ES-I3 (cell line): ENCODE measurements around the gene PSMD8.

Source experiments
- H3K36me3 ChIP-seq: 2 replicates; pipeline ENCODE4 v1.6.1; 2013; ENCODE audit warnings: mild to moderate bottlenecking, low read length, control low read depth, moderate library complexity; ENCODE audit not compliant: insufficient read depth
- H3K4me1 ChIP-seq: 2 replicates; pipeline ENCODE4 v1.6.1; 2013; ENCODE audit warnings: mild to moderate bottlenecking, control low read depth, low read length; ENCODE audit not compliant: insufficient read depth
- H3K9ac ChIP-seq: 2 replicates; pipeline ENCODE4 v1.6.1; 2013; ENCODE audit warnings: low read depth, mild to moderate bottlenecking, low read length, moderate library complexity
- H3K9me3 ChIP-seq: 2 replicates; pipeline ENCODE4 v1.6.1; 2013; ENCODE audit warnings: mild to moderate bottlenecking, low read length, moderate library complexity; ENCODE audit not compliant: control insufficient read depth, insufficient read depth

The PSMD8 gene

GRCh38 chr19:38373907-38374331 is 452 bp upstream of the PSMD8 start:
- peaks cover 7% of the 10 kb centered on the region for H3K4me1 ChIP-seq
- H3K9ac ChIP-seq: peak overlapping the region; percentile 54
- H3K36me3 ChIP-seq: no peaks in the 10 kb centered on the region; the same call in 1 of the 2 replicates
- no peaks in the 10 kb centered on the region for H3K9me3 ChIP-seq

GRCh38 chr19:38375098-38375493 is 725 bp downstream of the PSMD8 start:
- peaks cover 7% of the 10 kb centered on the region for H3K4me1 ChIP-seq
- H3K9me3 ChIP-seq: no peaks in the 10 kb centered on the region
- peaks cover 4% of the 10 kb centered on the region; the same call in 1 of the 2 replicates for H3K36me3 ChIP-seq

GRCh38 chr19:38375748-38376147 is 1.4 kb downstream of the PSMD8 start:
- Histone ChIP-seq H3K4me1 (peaks cover 7% of the 10 kb centered on the region), H3K9ac (peak overlapping the region; percentile 85), H3K9me3 (no peaks in the 10 kb centered on the region), H3K36me3 (peaks cover 4% of the 10 kb centered on the region; the same call in 1 of the 2 replicates)

More at GRCh38 chr19:38375098-38375493, 725 bp downstream of the PSMD8 start:
- peak overlapping the region; percentile 85 for H3K9ac ChIP-seq

GRCh38 chr19:38376576-38376975 is 2.2 kb downstream of the PSMD8 start:
- Histone ChIP-seq H3K9me3 (no peaks in the 10 kb centered on the region), H3K4me1 (peaks cover 7% of the 10 kb centered on the region), H3K9ac (no peak overlapping the region), H3K36me3 (peaks cover 11% of the 10 kb centered on the region; the same call in 1 of the 2 replicates)

DNA sequence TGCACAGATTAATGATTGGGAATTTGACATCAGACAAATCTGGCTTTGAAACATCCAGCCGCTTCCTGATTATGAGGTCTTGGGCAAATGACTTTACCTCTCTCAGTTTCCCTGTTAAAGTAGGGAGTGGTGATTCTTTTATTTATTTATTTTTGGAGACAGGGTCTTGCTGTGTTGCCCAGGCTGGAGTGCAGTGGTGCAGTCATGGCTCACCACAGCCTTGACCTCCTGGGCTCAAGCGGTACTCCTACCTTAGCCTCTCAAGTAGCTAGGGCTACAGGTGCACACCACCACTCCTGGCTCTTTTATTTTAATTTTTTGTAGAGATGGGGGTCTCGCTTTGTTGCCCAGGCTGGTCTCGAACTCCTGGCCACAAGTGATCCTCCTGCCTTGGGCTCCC is 2.7 kb downstream of the PSMD8 start:
- Histone ChIP-seq H3K4me1 (peaks cover 7% of the 10 kb centered on the region), H3K9ac (no peak overlapping the region), H3K9me3 (no peaks in the 10 kb centered on the region), H3K36me3 (peaks cover 11% of the 10 kb centered on the region; the same call in 1 of the 2 replicates)

DNA sequence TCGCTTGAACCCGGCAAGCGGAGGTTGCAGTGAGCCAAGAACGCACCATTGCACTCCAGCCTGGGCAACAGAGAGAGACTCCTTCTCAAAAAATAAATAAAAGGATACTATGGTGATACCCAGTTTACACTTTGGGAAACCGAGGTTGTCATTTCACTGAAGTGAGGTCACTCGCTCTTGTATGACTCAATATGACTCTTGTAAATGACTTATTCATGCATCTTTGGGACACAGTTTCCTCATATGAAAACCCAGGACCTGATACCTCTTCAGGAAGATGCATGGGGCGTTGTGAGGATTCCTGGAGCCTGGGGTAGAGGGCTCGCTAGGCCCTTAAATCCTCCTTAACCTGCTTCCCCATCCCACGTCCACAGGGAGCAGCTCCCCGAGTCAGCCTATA is 4.5 kb downstream of the PSMD8 start:
- Histone ChIP-seq H3K9ac (no peak overlapping the region), H3K9me3 (no peaks in the 10 kb centered on the region), H3K36me3 (peaks cover 15% of the 10 kb centered on the region; the same call in 1 of the 2 replicates), H3K4me1 (peaks cover 7% of the 10 kb centered on the region)

DNA sequence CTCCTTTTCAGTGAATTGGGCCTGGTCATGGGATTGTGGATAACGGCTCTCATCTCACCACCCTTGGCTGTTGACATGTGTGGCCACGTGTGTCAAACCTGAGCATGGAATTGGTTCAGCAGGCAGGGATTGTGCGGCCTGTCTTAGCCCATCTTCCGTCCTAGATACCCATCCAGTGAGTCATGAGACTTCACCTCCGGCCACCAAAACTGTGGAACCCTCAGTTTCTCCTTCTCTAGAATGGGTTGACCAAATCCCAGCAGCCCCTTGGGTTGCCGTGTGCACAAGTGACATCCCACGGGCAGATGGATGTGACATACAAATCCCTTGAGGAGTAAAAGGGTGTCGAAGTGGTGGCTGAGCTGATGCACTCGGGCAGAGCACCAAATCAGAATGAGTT is 6.8 kb downstream of the PSMD8 start:
- no peaks in the 10 kb centered on the region for H3K9me3 ChIP-seq
- no peak overlapping the region for H3K9ac ChIP-seq
- no peaks in the 10 kb centered on the region; the same call in none of the 2 replicates for H3K4me1 ChIP-seq
- peaks cover 15% of the 10 kb centered on the region; the same call in 1 of the 2 replicates for H3K36me3 ChIP-seq

- peaks cover 15% of the 10 kb centered on the region; the same call in 1 of the 2 replicates for H3K36me3 ChIP-seq
Observed at GRCh38 chr19:38383184-38383583, 8.8 kb downstream of the PSMD8 start.

DNA sequence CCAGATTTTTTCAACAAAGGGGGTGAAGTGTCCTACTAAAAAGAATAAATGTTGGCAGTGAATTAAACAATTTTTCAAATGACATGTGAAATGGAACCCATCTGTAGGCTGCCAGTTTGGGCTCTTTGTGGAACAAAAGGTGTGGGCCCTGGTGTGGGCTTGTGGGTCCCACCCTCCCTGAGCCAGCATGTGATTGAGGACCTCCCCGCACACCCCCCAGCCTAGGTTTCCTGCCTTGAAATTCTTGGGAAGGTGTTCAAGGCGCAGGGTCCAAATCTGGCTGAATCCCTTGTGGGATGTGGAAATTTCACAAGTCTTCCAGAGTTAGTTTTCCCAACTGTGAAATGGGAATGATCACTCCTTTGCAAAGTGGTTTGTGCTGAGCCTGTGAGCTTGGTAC is 9.4 kb downstream of the PSMD8 start:
- Histone ChIP-seq H3K9ac (no peak overlapping the region), H3K4me1 (no peaks in the 10 kb centered on the region; the same call in 1 of the 2 replicates), H3K9me3 (no peaks in the 10 kb centered on the region), H3K36me3 (peaks cover 15% of the 10 kb centered on the region; the same call in 1 of the 2 replicates)

More at GRCh38 chr19:38383184-38383583, 8.8 kb downstream of the PSMD8 start:
- Histone ChIP-seq H3K9ac (no peak overlapping the region), H3K9me3 (no peaks in the 10 kb centered on the region), H3K4me1 (no peaks in the 10 kb centered on the region; the same call in 1 of the 2 replicates)

- Histone ChIP-seq H3K36me3 (peaks cover 13% of the 10 kb centered on the region; the same call in 1 of the 2 replicates), H3K9ac (no peak overlapping the region), H3K9me3 (no peaks in the 10 kb centered on the region), H3K4me1 (no peaks in the 10 kb centered on the region; the same call in 1 of the 2 replicates)
Observed at GRCh38 chr19:38384209-38385027, 10.0 kb downstream of the PSMD8 start.

DNA sequence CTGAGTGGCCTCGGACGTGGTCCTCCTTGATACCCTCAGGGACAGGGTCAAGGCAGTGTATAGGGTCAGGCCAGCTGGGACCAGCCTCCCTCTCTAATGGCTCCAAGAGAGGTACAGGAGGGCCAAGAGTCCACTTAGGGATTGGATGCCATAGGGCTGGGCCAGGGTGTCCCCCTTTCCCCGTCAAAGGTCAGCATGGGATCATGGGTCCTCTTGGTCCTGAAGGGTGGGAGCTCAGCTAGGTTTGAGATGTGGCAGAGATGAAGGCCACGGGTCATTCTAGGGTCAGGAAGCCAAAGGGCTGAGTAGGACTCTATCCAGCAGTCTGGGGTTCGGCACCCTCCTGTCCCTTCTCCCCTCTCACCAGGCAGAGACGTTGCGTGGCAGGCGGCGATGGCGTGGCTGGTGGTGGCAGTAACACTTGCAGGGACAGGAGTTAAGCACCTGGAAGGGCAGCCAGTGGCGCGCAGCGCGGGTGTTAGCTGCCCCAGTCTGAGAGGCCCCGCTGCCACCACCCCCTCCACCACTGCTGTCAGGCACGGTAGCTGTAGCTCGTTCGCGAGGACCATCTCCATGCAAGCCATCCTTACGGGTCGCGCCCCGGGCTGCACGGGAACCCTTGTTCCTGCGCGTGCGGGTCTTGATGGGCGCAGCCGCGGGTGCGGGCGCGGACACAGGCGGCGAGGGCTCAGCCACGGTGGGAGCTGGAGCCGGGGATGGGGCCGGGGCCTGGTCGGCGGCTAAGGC is 10.9 kb downstream of the PSMD8 start:
- peaks cover 11% of the 10 kb centered on the region; the same call in 1 of the 2 replicates for H3K36me3 ChIP-seq
- H3K9ac ChIP-seq: no peak overlapping the region; the same call in 1 of the 2 replicates
- H3K9me3 ChIP-seq: no peaks in the 10 kb centered on the region
- H3K4me1 ChIP-seq: no peaks in the 10 kb centered on the region; the same call in 1 of the 2 replicates

DNA sequence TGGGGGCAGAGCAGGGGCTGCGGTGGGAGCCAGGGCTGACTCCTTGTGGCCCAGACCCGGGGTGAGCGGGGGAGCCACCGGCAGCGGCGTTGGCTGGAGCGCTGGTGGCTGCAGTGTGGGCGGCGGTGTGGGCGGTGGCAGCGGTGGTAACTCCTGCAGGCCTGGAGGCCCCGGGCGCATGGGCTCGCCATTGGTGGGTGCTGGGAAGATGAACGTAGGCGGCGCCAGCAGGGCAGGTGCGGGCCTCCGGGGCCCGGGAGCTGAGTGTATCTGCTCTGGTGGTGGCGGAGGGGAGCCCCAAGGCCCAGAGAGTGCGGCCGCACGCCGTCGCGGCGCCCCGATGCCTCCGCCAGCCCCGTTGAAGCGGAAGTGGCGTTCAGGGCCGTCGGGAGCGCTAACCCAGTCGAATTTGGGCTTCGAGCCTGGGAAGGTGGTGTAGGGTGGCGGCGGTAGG is 11.5 kb downstream of the PSMD8 start:
- Histone ChIP-seq H3K36me3 (peaks cover 11% of the 10 kb centered on the region; the same call in 1 of the 2 replicates), H3K9me3 (no peaks in the 10 kb centered on the region), H3K4me1 (peaks cover 5% of the 10 kb centered on the region), H3K9ac (peak overlapping the region; percentile 56; the same call in 1 of the 2 replicates)

DNA sequence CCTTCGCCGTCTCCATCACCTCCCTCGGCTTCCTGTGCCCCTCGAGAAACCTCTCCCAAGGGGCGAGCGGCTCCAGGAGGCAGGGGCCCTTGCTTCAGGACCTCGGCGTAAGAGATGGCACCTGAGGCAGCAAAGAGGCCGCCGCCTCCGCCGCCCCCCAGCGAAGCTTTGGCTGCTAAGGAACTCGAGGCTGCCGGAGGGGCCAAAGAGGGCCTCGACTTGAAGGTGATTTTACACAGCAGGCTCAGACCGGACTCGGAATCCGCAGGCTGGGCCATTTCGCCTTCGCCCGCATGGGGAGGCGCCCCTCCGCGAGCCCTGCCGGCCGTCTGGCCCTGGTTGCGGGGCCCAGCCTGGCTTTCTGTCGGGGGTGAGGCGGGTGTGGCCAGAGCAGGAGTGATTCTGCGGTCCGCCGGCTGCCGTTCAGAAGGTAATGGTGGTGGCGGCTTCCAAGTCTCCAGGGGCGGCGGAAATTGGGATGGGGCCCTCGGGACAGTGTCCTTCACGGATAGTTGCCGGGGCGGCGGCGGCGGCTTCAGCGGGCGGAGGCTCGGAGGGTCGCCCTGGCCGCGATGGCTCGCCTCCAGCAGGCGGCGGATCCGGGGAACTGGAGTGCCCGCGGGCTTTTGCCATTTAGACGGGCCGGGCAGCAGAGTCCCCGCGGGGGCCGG is 12.1 kb downstream of the PSMD8 start:
- Histone ChIP-seq H3K36me3 (peaks cover 6% of the 10 kb centered on the region; the same call in 1 of the 2 replicates), H3K4me1 (peaks cover 10% of the 10 kb centered on the region), H3K9ac (peak overlapping the region; percentile 56; the same call in 1 of the 2 replicates), H3K9me3 (no peaks in the 10 kb centered on the region)
